ENCODE measurements around the gene ADRM1.

The ADRM1 gene, protein sequence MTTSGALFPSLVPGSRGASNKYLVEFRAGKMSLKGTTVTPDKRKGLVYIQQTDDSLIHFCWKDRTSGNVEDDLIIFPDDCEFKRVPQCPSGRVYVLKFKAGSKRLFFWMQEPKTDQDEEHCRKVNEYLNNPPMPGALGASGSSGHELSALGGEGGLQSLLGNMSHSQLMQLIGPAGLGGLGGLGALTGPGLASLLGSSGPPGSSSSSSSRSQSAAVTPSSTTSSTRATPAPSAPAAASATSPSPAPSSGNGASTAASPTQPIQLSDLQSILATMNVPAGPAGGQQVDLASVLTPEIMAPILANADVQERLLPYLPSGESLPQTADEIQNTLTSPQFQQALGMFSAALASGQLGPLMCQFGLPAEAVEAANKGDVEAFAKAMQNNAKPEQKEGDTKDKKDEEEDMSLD

DNA sequence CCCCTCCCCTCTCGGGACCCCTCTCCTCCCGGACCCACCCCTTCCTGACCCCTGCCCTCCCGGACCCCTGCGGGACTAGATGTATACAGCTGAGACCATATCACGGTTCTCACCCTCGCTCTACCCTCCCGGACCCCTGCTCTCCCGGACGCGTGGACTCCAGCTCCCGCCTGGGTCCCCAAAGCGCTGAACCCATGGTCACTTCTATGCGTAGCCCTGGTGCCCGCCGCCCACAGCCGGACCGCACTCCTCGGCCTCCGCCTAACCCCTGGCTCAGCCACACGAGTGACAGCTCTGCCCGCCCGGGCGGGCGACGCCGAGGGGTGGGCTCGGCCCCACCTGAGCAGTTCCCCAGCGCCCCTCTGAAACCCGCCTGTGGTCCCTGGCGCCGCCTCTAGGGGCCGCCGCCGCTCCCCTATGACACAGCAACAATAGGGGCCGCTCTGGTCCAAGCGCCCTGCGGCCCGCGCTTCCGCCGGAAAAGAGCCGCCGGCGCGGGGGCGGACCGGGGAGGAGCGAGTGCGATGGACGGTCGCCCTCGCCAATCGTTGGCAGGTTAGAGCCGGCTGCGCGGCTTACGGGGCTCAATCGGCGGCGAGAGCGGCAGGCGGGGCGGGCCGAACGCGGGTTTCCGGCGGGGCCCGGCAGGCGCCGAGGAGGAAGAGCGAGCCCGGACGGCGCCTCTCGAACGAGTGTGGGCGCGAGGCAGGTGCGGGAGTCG is at the start of gene ADRM1:
Gene ADRM1, plus strand, starts transcription at position 657 of the 721 bp plus-strand sequence. CDS start 572 bp downstream, outside the sequence.
- DNase-seq (ENCODE audit: low spot score): peak; percentile 95

DNA sequence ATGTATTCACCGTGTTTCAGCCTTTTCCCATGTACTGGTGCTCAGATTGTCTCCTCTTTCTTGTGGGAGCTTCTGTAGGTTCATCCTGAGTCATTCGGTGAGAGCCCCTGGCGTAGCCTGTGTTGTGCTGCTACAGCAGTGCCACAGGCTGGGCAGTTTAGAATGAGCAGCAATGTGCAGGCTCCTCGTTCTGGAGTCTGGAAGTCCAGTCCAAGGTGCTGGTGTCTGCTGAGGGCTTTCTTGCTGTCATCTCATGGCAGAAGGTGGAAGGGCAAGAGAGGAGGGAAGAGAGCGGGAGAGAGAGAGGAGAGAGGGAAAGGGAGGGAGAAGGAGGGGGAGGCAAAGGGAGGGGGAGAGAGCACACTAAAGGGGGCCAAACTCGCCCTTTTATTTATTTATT is 49.4 kb upstream of the ADRM1 start:
- DNase-seq (ENCODE audit: low spot score): no peak

- no peak for DNase-seq (ENCODE audit: low spot score)
Observed at GRCh38 chr20:62254021-62254724, 48.6 kb upstream of the ADRM1 start.

DNA sequence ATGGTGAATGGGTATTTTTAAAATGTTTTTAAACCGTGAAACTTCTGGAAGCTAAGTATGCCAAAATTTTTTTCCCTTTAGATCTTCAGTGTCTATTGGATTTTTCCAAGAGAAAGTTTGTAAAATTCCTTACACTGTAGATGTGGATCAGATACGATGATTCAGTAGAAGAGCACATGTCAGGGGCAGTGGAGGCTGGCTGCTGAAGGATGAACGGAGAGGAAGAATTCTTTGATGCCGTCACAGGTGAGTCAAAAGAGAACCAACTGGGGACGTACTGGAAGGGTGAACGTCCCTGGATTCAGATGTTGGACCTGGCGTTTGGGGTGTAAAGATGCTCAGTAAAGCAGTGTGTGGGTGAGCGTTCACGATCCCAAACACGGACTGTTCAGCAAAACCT is 46.8 kb upstream of the ADRM1 start:
- DNase-seq (ENCODE audit: low spot score): no peak

DNA sequence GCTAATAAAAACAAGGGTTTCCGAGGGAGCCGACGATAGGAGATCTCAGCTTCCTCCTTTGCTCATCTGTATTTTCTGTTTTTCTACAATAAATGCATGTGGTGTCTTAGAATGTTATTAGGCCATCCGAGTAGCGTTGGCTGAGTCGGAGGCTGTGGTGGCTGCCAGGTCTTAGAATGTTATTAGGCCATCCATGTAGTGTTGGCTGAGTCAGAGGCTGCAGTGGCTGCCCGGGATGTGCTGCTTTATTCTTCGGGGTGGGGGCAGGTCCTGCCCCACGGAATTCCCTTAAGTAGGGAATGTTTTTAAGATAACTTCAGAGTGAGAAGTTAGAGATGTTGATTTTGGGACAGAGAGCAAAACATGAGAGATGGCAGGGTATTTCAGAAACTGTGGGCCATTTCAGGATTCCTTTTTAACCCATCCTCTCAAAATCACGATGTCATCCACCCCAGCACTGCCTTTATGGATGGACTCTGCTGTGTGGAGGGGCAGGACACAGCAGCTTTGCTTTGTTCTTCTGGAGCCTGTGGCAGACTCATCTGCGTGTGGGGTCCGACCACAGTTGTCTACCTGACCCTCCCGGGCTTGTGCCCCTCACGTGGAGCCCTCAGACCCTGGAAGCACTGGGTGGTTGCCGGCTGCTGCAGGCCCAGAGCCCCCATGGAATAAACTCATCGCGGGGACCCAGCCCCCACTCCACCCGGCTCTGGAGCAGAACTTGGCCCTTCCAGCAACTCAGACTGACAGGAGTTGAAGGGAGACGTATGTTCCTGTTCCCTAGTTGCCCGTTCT is 44.1 kb upstream of the ADRM1 start:
- no peak for DNase-seq (ENCODE audit: low spot score)

- no peak for DNase-seq (ENCODE audit: low spot score)
Observed at GRCh38 chr20:62259294-62259565, 43.6 kb upstream of the ADRM1 start.

DNA sequence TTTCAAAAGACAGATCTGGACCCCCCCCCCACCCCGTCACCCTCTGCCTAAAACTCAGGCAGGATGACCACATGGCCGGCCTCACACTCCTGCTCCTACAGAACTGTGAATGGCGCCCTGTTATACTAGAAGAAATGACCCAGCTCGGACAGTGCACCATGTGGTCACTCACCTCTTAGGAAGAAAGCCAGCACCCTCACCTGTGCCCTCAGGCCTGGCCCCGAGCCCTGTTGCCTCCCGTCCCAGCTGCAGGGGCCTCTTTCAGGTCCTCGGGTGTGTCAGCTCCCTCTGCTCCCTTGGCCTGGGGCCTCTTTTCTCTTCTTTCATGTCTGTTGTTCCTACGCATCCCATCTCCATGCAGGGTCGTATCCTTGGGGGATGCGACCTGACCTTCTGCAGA is 40.7 kb upstream of the ADRM1 start:
- no peak for DNase-seq (ENCODE audit: low spot score)

DNA sequence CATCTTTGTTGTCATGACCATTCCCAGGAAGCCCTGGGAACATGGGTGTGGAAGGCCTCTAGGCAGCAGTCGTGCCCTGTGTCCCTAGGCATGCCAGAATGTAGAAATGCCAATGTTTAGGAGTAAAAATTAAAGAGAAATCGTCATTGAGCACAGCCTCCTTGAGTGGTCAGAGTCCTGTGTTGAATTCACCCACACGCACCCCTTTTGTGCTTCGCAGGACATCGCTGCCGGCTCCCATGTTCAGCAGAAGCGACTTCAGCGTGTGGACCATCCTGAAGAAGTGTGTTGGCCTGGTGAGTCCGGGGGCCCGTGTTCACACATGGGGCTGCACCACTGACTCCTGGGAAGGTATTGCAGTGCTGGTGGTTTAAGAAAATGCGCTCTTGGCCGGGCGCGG is 39.4 kb upstream of the ADRM1 start:
- no peak for DNase-seq (ENCODE audit: low spot score)

DNA sequence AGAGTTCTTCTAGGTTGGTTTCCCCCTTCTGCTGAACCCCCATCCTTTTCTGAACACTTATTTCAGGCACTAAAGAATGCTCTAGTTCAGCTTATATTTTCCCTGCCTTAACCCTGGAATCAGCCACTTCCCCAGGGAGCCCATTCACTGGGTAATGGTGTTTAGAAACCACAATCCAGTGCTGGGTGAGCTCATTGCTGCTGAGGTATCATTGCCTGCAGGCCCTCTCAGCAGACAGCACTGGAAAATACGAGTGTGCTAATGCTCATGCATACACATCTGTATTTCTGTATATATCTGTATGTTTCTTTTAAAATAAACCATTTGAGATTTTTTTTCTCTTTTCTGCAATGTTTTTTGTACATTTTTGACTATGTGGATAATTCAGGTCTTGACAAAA is 37.4 kb upstream of the ADRM1 start:
- no peak for DNase-seq (ENCODE audit: low spot score)

- no peak for DNase-seq (ENCODE audit: low spot score)
Observed at GRCh38 chr20:62266340-62266739, 36.5 kb upstream of the ADRM1 start.

DNA sequence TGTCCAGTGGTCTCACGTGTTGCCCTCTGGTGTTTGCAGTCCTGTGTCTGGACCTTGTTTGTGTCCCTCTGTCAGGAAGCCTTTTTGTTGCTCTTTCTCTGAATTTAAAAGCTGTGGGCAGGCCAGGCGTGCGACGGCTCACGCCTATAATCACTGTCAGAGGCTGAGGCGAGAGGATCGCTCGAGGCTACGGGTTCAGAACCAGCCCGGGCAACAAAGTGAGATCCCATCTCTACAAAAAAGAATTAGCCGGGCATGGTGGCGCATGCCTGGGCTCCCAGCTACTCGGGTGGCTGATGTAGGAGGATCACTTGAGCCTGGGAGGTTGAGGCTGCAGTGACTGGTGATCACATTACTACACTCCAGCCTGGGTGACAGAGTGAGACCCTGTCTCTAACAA is 35.9 kb upstream of the ADRM1 start:
- no peak for DNase-seq (ENCODE audit: low spot score)

DNA sequence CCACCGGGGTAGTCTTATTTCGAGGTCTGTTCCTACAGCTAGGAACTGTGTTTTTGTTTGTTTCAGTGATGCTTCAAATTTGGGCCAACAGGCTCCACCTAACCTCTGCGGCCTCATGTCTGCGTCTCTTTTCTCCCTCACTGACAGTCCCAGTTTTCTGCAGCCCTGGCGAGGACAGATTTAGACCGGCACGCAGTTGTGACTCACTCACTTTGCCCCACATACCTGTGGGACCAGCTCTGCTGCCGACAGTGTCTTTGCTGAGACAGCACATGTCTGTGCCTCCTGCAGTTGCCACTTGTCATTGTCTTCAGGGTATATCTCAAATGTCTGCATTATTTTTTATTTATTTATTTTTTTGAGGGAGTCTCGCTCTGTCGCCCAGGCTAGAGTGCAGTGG is 35.3 kb upstream of the ADRM1 start:
- no peak for DNase-seq (ENCODE audit: low spot score)

- DNase-seq (ENCODE audit: low spot score): no peak
Observed at GRCh38 chr20:62268228-62268900, 34.4 kb upstream of the ADRM1 start.

DNA sequence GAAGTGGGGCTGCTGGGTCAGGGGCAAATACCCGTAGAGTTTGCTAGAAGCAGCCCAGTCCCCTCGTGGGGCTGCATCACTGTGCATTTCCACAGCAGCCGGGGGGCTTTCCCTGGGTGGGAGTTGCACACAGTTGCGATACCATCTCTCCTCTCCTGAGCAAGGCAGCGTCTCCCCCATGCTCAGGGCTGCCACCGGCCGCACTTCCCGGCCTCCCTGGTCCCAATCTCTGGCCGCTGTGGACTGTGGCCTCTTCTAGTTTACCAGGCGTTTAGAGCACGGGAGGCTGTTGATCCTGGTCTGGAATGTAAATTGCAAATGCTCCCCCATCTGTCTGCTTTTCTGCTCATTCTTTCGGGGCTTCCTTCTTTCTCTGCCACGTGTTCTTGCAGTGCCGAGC is 33.4 kb upstream of the ADRM1 start:
- DNase-seq (ENCODE audit: low spot score): no peak

DNA sequence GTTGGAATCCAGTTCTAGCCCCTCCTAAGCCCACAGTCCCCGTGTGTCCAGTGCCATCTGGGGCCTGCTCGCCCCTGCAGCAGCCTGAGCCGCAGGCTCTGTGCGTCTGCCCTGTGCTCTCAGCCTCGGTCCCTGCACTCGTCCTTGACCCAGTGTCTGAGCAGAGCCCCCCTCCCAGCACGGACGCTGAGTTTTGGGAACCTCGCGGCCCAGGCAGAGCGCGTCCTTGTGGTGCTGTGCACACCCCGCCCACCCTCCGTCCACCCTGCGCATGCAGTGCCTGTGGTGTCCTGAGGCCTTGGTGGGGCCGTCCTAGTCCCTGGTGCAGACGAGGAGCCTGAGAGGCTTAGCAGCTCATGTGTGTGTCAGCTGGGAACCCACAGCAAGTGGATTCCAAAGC is 32.9 kb upstream of the ADRM1 start:
- DNase-seq (ENCODE audit: low spot score): no peak

DNA sequence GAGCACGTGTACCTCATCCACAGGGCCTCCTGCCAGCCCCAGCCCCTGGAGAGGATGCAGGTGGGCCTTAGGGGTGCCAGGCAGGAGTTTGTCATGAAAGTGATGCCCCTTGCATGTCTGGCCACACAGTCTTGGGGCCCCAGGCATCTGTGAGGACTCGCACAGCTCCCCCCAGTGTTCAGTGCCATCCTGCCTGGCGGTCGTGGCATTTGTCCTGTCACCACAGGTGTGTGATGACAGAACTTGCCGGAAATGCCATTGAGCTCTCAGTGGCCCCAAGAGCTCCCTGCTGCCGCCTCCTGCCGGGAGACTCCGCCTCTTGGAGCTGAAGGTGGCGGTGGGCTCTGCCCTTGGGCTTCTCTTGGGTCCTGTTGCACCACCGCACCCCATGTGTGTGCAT is 30.6 kb upstream of the ADRM1 start:
- no peak for DNase-seq (ENCODE audit: low spot score)

GRCh38 chr20:62273416-62273815 is 29.4 kb upstream of the ADRM1 start:
- no peak for DNase-seq (ENCODE audit: low spot score)

GRCh38 chr20:62274332-62274950 is 28.4 kb upstream of the ADRM1 start:
- no peak for DNase-seq (ENCODE audit: low spot score)

GRCh38 chr20:62275219-62275618 is 27.6 kb upstream of the ADRM1 start:
- no peak for DNase-seq (ENCODE audit: low spot score)

GRCh38 chr20:62276439-62276838 is 26.4 kb upstream of the ADRM1 start:
- peak; percentile 46 for DNase-seq (ENCODE audit: low spot score)

GRCh38 chr20:62277253-62277652 is 25.5 kb upstream of the ADRM1 start:
- no peak for DNase-seq (ENCODE audit: low spot score)
